GM21825 (cell line): ENCODE measurements around the gene RPUSD1.
"Not testable (repeated sequence)": the region's sequence is repeated elsewhere in the genome, so short reads cannot be mapped to it uniquely, and the experiment has no call there.

Experiments
- ATAC-seq: cut with Tn5 transposase; IDR thresholded peaks from one replicate; pipeline ENCODE4 v1.9.1; 2021; ENCODE audit warnings: mild to moderate bottlenecking, moderate library complexity; ENCODE audit not compliant: unreplicated experiment

The RPUSD1 gene

GRCh38 chr16:785563-786535 lies 2.3 kb downstream of the RPUSD1 start:
- no peak for ATAC-seq

GRCh38 chr16:784431-784830 lies 3.8 kb downstream of the RPUSD1 start:
- no peak for ATAC-seq

GRCh38 chr16:783404-784161 lies 4.6 kb downstream of the RPUSD1 start:
- ATAC-seq: no peak

DNA sequence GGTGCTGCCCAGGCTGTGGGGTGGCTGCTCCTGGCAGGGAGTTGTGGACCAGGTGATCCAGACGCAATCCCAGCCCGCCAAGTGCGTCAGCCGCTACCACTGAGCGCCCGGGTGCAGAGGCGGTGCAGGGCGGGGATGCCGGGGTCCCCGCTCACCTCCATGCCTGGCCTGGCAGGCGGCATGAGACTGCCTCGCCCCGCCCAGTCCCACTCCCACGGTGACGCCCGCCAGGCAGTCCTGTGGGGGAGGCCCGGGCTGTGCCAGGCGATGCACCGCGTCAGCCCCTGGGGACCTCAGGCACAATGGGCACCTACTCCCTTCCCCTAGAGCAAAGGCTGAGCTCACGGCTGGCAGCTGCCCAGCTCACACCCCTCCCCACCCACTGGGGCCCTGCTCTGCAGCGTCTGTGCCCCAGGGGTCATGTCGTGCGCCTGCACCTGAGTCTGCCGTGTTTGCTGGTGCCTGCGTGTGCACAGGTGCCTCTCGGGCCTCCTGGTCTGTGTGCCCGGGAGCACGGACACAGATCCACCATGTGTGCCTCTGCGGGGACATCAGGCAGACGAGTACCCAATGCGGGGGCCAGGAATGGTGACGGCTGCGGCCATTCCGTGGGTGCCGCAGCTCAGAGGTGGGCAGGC lies 5.3 kb downstream of the RPUSD1 start:
- ATAC-seq: no peak

DNA sequence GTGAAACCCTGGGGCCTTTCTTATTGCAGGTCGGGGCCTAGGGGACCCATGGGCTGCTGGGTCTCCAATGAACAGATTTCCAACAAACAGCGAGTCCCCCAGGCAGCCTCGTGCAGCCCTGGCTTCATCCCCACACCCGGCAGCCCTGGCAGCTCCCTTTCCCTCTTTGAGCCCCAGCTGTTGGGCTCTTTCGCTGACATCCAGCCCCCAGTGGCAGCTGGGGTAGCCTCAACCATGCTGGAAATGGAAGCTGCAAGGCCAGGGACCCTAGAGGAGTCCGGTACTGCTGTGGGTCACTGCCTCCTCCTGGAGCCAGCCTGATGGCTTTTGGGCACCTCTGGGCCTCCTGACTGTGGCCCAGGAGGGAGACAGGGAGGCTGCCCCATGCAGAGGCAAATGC lies 5.9 kb downstream of the RPUSD1 start:
- ATAC-seq: no peak

DNA sequence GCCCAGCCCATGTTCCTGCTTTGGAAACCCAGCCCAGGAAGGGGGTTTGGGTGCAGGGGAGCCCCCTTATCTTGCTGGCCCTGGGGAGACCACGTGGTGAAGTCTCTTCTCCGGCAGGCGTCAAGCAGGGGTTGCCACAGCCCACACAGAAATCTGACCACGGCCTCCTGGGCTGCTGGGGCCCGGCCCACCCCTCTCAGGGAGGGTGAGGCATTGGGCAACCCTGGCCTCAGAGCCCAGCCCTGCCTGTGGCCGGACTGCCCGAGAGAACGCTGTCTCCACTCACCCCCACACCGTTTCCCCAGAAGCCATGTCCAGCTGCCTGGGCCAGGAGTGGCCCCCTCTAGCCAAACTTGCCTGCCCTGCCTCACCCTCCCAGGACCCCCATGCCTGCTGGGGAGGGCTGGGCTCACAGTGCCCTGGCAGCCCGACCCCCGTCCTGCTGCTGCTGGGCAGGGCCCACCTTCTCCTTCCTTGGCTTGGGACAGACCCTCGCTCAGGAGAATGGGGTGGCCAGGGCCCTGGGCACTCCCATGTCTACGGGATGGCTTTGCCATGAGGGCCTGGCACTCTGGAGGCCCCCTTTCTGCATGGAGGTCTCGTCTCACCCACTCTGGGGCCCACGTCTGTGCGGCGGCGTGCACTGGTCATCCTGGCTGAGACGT lies 6.7 kb downstream of the RPUSD1 start:
- ATAC-seq: no peak

DNA sequence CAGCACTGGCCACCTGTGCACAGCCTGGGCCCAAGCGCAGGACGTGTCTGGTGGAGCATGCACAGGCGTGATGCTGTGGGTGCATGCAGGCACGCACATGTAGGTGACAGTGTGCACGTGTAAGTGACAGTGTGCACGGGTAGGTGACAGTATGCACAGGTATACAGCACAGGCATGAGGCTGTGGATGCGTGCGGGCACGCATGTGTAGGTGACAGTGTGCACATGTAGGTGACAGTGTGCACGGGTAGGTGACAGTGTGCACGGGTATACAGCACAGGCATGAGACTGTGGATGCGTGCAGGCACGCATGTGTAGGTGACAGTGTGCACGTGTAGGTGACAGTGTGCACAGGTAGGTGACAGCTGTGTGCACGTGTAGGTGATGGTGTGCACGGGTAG lies 7.9 kb downstream of the RPUSD1 start:
- no peak for ATAC-seq

DNA sequence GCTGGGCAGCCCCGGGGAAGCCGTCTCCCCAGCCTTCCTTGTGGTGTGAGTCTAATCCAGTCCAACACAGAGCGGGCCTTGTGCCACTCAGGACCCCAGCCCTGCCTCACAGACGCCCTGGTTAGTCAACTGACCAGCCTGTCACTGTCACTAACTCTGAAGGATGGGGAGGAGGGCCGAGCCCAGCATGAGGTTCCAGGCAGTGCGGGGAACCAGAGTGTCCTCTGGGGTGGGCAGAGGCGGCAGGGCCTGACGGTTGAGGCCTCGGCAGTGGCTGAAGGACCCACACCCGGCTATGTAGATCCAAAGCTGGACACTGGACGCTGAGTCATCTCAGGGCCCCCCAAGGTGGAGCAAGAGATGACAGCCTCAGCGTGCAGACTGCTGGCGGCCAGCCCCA lies 8.6 kb downstream of the RPUSD1 start:
- ATAC-seq: no peak

DNA sequence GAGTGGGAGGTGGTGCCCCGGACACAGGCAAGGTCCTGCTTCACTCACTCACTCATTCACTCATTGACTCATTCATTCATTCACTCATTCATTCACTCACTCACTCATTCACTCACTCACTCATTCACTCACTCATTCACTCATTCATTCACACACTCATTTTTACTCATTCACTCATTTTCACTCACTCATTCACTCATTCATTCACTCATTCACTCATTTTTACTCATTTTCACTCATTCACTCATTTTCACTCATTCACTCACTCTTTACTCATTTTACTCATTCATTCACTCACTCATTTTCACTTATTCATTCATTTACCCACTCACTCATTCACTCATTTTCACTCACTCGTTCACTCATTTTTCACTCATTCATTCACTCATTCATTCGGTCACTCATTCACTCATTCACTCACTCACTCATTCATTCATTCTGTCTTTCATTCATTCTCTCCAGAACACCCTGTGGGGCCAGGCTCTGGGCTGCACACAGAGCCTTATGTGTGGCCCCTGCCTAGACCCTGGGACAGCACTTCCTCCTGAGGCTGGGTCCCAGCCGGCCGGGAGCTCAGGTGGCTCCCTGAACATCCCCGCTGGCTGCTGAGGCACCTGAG lies 9.2 kb downstream of the RPUSD1 start:
- no peak for ATAC-seq

DNA sequence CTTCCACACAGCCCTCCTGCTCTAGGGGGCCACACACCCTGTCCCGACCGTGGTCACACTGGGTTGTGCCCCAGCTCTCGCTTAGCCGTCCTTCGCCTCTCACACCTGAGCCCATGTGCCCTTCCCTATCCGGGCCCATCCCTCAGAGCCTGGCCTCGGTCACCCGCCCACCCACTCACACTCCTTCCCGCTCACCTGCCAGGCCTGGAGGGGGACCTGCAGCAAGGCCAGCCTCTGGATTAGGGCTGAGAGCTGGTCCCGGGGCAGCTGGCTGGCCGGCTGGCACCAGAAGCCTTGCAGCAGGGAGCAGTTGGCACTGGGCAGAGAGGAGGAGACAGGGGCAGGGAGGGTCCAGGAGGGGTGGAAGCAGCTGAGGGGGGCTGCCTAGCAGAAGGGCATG lies 9.7 kb downstream of the RPUSD1 start:
- no peak for ATAC-seq

DNA sequence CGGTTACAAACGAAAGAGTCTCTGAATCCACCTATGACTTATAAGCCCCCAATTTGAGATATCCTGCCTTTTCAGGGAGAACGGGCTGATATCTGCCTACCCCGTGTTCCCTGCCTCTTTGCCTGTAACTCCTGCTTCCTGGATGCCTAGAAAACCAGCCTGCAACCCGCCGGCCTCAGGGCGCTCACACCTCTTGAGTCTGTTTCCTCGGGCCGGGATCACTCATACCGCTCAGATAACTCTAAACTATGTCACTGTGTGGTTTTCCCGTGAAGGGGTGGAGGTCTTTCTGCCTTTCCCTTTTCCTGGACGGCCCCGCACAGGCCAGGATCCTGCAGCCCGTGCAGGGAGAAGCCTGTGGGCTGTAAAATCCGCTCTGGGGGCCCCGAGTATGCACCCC lies 10.4 kb downstream of the RPUSD1 start:
- no peak for ATAC-seq

DNA sequence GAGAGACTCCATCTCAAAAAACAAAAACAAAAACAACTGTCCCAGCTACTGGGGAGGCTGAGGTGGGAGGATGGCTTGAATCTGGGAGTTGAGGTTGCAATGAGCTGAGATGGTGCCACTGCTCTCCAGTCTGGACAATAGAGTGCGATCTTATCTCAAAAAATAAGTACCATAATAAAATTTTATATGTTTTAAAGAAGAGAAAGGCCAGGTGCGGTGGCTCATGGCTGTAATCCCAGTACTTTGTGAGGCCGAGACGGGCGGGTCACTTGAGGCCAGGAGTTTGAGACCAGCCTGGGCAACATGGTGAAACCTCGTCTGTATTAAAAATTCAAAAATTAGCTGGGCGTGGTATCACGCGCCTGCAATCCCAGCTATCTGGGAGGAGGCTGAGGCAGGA lies 11.4 kb downstream of the RPUSD1 start:
- ATAC-seq: no peak

DNA sequence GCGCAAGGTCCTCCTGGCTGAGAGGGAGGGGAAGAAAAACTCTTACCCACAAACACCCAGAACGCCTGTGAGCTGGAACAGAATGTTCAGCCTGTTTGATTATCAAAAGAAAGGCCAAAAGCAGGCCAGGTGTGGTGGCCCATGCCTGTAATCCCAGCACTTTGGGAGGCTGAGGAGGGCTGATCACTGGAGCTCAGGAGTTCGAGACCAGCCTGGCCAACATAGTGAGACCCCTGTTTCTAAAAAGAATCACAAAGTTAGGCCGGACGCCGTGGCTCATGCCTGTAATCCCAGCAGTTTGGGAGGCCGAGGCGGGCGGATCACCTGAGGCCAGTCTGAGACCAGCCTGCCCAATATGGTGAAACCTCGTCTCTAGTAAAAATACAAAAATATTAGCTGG lies 11.9 kb downstream of the RPUSD1 start:
- not testable (repeated sequence) for ATAC-seq

- no peak for ATAC-seq
Observed at GRCh38 chr16:775236-775796, 12.9 kb downstream of the RPUSD1 start.

- no peak for ATAC-seq
Observed at GRCh38 chr16:774086-775001, 13.8 kb downstream of the RPUSD1 start.

GRCh38 chr16:772959-773358 lies 15.2 kb downstream of the RPUSD1 start:
- no peak for ATAC-seq

DNA sequence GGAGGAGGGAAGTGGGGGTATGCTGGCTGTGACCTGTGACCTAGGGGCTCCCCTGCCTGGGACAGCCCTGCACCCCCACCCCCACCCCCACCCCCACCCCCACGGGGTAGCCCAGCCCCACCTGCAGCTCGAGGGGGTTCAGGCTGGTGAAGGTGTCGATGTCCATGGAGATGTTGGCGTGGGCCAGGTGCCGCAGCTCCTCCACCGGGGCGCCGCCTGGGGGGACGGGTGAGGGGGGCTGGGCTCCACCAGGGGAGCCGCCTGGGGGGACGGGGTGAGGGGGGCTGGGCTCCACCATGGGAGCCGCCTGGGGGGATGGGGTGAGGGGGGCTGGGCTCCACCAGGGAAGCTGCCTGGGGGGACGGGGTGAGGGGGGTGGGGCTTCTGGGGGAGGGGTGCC lies 17.8 kb downstream of the RPUSD1 start:
- ATAC-seq: no peak

DNA sequence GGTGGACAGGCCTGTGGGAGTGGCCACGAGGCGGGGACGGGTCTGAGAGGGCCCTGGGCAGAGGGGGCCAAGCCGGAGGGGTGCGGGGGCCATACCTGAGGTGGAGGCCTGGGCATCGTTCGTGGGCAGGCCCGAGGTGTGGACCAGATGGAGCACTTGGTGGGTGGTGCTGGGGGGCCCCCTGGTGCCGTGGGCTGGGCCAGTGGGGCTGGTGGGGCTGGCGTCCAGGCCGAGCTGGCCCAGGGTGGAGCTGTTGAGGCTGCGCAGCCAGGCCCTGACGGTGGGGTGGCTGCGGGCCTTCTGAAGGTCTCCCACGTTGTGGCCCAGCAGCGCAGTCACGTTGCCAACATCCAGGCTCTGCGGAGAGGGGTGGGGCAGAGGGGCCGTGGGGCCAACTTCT lies 18.2 kb downstream of the RPUSD1 start:
- no peak for ATAC-seq

DNA sequence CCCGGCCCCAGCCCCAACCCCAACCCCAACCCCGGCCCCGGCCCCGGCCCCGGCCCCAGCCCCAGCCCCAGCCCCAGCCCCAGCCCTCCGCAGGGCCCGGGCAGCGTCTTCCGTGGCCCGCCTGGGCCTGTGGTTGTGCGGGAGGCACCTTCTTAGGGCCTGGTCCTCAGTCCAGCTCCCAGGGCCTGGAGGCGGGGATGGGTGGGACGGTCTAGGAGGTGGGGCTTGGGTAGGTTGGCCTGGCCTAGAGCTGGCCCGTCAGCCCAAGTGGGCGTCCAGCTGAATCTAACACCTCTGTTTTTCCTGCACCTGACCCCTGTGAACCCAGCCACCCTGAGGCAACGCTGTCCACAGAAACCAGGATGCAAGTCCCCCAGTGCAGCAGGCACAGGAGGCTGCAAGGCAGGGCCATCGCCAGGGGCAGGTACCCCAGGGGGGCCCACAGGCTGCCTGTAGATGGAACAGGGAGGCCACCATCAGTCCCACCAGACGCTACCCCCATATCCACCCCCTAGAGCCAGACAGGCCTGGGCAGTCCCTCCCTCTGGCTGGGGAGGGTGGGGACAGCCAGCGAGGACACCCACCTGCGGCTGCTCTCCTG lies 18.9 kb downstream of the RPUSD1 start:
- no peak for ATAC-seq
